MCF 10A (cell line): ENCODE measurements around the gene DISP3. TPM values are rescaled to one million over a fixed set of nuclear protein-coding genes. Genes with fewer than 3 reads are reported as not detected.

Source experiments
- BruUV-seq: library from RNA; stranded (reverse); fragments of 400-500 nt; replicated peaks from 2 replicates; lab custom pipeline; 2021; lab: Mats Ljungman, UMichigan
- CTCF ChIA-PET: fragments of 300-600 bp; sonication (Branson Sonifier 250); formaldehyde crosslinking; extraction: SDS; loops from one replicate; lab custom pipeline; 2021; ENCODE audit warnings: antibody characterized with exemption, inconsistent platforms; lab: Yijun Ruan, JAX
- POLR2A ChIA-PET: fragments of 300-600, 350-650 bp; sonication (Branson Sonifier 250); formaldehyde crosslinking; extraction: SDS; loops from one replicate; lab custom pipeline; 2020; ENCODE audit warnings: antibody characterized with exemption, inconsistent platforms; lab: Yijun Ruan, JAX
- DNase-seq: peaks from one replicate; pipeline ENCODE4 v3.0.0-alpha.2; 2018; ENCODE audit not compliant: unreplicated experiment
- H3K27ac Mint-ChIP-seq: one replicate; pipeline ENCODE4 v1.8.0; 2022; ENCODE audit warnings: mild to moderate bottlenecking, low read depth, mixed read lengths; ENCODE audit not compliant: unreplicated experiment
- H3K27me3 Mint-ChIP-seq: one replicate; pipeline ENCODE4 v1.8.0; 2022; ENCODE audit warnings: mixed read lengths; ENCODE audit not compliant: insufficient read depth, unreplicated experiment
- H3K36me3 Mint-ChIP-seq: one replicate; pipeline ENCODE4 v1.8.0; 2022; ENCODE audit warnings: mild to moderate bottlenecking, moderate library complexity, mixed read lengths; ENCODE audit not compliant: insufficient read depth, unreplicated experiment
- H3K4me1 Mint-ChIP-seq: one replicate; pipeline ENCODE4 v1.8.0; 2022; ENCODE audit warnings: mixed read lengths; ENCODE audit not compliant: insufficient read depth, unreplicated experiment
- H3K4me3 Mint-ChIP-seq: one replicate; pipeline ENCODE4 v1.8.0; 2022; ENCODE audit warnings: mild to moderate bottlenecking, moderate library complexity, mixed read lengths; ENCODE audit not compliant: unreplicated experiment
- H3K9me3 Mint-ChIP-seq: one replicate; pipeline ENCODE4 v1.8.0; 2022; ENCODE audit warnings: mixed read lengths; ENCODE audit not compliant: unreplicated experiment
- intact Hi-C: fragments of 100-400 bp; cut with micrococcal nuclease; formaldehyde crosslinking; loops from 2 replicates; pipeline ENCODE4 v1.14.1; 2022
- total RNA-seq: library from RNA; stranded (reverse); gene quantifications from 2 replicates; pipeline ENCODE4 v1.2.3, GENCODE V29; 2022
- TF ChIP-seq, protein P1 (sequence below): fragments of 200-600 bp; IDR thresholded peaks from one replicate; pipeline ENCODE4 v1.8.0; 2022; ENCODE audit warnings: antibody characterized with exemption, mild to moderate bottlenecking; ENCODE audit not compliant: unreplicated experiment

Gene DISP3
- total RNA-seq, 1 experiment from 2014 or later, result 0.09 TPM

DNA sequence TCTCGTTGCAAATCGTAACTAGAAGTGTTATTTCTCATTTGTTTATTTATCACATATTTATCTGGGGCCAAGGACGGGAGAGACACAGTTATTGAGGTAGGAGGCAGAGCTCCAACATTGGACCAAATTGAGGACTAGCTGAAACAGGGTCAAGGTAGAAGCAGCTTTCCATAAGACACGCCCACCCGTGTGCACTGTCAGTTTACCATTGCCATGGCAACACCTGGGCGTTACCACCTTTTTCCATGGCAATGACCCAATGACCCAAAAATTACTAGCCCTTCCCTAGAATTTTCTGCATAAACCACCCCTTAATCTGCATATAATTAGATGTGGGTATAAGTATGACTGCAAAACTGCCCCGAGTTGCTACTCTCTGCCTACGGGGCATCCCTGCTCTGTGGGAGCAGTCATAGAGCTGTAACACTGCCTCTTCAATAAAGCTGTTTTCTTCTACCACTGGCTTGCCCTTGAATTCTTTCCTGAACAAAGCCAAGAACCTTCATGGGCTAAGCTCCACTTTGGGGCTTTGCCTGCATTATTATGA, 102.6 kb downstream of the DISP3 start:
- no peak for DNase-seq
- intact Hi-C loops, result no loop called here
- no peak overlapping the region for H3K4me3 Mint-ChIP-seq
- H3K9me3 Mint-ChIP-seq, result no peaks in the 10 kb centered on the region
- ChIA-PET POLR2A (no interaction called here), CTCF (no interaction called here)
- BruUV-seq, result no TSS peak
- no peak overlapping the region for H3K27ac Mint-ChIP-seq
- peaks cover 76% of the 10 kb centered on the region for H3K27me3 Mint-ChIP-seq
- H3K4me1 Mint-ChIP-seq, result no peaks in the 10 kb centered on the region
- TF ChIP-seq, protein P1, sequence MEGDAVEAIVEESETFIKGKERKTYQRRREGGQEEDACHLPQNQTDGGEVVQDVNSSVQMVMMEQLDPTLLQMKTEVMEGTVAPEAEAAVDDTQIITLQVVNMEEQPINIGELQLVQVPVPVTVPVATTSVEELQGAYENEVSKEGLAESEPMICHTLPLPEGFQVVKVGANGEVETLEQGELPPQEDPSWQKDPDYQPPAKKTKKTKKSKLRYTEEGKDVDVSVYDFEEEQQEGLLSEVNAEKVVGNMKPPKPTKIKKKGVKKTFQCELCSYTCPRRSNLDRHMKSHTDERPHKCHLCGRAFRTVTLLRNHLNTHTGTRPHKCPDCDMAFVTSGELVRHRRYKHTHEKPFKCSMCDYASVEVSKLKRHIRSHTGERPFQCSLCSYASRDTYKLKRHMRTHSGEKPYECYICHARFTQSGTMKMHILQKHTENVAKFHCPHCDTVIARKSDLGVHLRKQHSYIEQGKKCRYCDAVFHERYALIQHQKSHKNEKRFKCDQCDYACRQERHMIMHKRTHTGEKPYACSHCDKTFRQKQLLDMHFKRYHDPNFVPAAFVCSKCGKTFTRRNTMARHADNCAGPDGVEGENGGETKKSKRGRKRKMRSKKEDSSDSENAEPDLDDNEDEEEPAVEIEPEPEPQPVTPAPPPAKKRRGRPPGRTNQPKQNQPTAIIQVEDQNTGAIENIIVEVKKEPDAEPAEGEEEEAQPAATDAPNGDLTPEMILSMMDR, result no peak
- H3K36me3 Mint-ChIP-seq, result no peaks in the 10 kb centered on the region

DNA sequence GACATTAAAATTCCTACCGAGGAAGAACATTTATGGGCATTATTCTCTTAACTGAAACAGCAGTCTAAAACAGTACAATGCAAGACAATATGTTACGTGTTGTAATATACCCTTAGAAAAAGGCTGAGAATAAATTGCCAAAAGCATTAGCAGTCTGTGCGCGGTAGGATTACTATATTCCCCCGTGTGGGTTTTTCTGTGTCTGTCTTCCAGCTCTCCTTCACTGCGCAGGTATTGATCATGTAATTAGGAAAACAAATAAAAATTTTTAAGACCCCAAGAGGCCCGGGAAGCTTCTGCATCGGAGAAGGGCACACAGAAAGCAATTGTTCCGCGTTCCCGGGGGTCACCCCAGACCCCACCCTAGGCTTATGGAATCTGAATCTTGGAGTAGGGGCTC, 106.4 kb downstream of the DISP3 start:
- BruUV-seq, result no TSS peak

More for the DNA sequence above, 106.4 kb downstream of the DISP3 start:
- Mint-ChIP-seq H3K36me3 (no peaks in the 10 kb centered on the region), H3K4me1 (no peaks in the 10 kb centered on the region), H3K4me3 (no peak overlapping the region), H3K9me3 (no peaks in the 10 kb centered on the region), H3K27me3 (peaks cover 72% of the 10 kb centered on the region), H3K27ac (no peak overlapping the region)
- ChIA-PET POLR2A (no interaction called here), CTCF (interaction anchor here (0.5 kb wide), 1 partner anchor 8 kb away, joined by 3 read pairs; no protein-coding TSS in a partner anchor)
- intact Hi-C loops, result no loop called here
- no peak for DNase-seq
- TF ChIP-seq, protein P1, result no peak

Other genes starting within 250 kb of the DISP3 start
- gene MTOR, start 216.6 kb upstream of the DISP3 start, total RNA-seq, result 45.9 and 54.0 TPM in 2 replicates
- gene UBIAD1, start 206.0 kb upstream of the DISP3 start, total RNA-seq, result 21.7 and 23.2 TPM in 2 replicates
- gene FBXO2, start 175.3 kb downstream of the DISP3 start, total RNA-seq, result 3.3 and 5.3 TPM in 2 replicates
- gene FBXO44, start 175.7 kb downstream of the DISP3 start, total RNA-seq, result 16.0 and 16.3 TPM in 2 replicates
- 3.9 and 4.3 TPM in 2 replicates for gene FBXO6, start 185.0 kb downstream of the DISP3 start, total RNA-seq
- gene MAD2L2, start 202.0 kb downstream of the DISP3 start, total RNA-seq, result 40.1 and 46.3 TPM in 2 replicates
- 0.05 and 0.07 TPM in 2 replicates for gene DRAXIN, start 212.6 kb downstream of the DISP3 start, total RNA-seq